HEK293 (cell line): Measurements from ENCODE around the gene SGMS1.

ENCODE experiments used
- CTCF ChIP-seq: fragments of 450-650 bp; formaldehyde crosslinking; IDR thresholded peaks from 2 replicates; pipeline ENCODE4 v1.5.1; 2016; ENCODE audit warnings: missing biosample characterization, missing genetic modification characterization
- PATZ1 ChIP-seq: fragments of 450-650 bp; formaldehyde crosslinking; IDR thresholded peaks from 2 replicates; pipeline ENCODE4 v1.5.1; 2016; ENCODE audit warnings: missing biosample characterization, missing genetic modification characterization
- TF ChIP-seq, protein P1 (sequence below): fragments of 450-650 bp; formaldehyde crosslinking; IDR thresholded peaks from 2 replicates; pipeline ENCODE4 v1.5.1; 2016; ENCODE audit warnings: missing biosample characterization, missing genetic modification characterization

- TF ChIP-seq CTCF (tag by site-specific recombination) (no peak), PATZ1 (tag by site-specific recombination) (no peak)
- TF ChIP-seq, protein P1, sequence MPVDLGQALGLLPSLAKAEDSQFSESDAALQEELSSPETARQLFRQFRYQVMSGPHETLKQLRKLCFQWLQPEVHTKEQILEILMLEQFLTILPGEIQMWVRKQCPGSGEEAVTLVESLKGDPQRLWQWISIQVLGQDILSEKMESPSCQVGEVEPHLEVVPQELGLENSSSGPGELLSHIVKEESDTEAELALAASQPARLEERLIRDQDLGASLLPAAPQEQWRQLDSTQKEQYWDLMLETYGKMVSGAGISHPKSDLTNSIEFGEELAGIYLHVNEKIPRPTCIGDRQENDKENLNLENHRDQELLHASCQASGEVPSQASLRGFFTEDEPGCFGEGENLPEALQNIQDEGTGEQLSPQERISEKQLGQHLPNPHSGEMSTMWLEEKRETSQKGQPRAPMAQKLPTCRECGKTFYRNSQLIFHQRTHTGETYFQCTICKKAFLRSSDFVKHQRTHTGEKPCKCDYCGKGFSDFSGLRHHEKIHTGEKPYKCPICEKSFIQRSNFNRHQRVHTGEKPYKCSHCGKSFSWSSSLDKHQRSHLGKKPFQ (tag by site-specific recombination) = no peak
Measured at GRCh38 chr10:50395271-50395670, 228.5 kb downstream of the SGMS1 start.
